ENCODE data around the gene STK32C. TPM values are rescaled to one million over a fixed set of nuclear protein-coding genes. Genes with fewer than 3 reads are reported as not detected.
"Not testable (repeated sequence)": the region's sequence is repeated elsewhere in the genome, so short reads cannot be mapped to it uniquely, and the experiment has no call there.

STK32C gene
- total RNA-seq, 4 donors from 2014 or later, result 9.4 to 18.1 (median 16.2) TPM

DNA sequence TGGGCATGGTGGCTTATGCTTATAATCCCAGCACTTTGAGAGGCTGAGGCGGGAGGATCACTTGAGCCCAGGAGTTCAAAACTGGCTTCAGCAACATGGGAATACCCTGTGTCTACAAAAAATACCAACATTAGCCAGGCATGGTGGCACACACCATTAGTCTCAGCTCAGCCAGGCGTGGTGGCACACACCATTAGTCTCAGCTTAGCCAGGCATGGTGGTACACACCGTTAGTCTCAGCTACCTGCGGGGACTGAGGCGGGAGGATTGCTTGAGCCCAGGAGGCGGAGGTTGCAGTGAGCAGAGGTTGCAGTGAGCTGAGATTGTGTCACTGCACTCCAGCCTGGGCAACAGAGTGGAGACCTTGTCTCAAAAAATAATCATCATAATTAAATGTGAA is 33.3 kb upstream of the STK32C start:
- no peak overlapping the region for H3K4me3 ChIP-seq
- H3K36me3 ChIP-seq, result peaks cover 0 to 60% (median 0%) of the 10 kb centered on the region in 3 donors
- 93 to 95% methylated on average over 6 of the region's 6 CpGs for WGBS, 2 donors
- no peaks in the 10 kb centered on the region for H3K27me3 ChIP-seq
- TF ChIP-seq POLR2A (IDR thresholded peaks at IDR 0.05), result no peak
- no peak for TF ChIP-seq EP300 (IDR thresholded peaks at IDR 0.05)
- TF ChIP-seq, protein P1, sequence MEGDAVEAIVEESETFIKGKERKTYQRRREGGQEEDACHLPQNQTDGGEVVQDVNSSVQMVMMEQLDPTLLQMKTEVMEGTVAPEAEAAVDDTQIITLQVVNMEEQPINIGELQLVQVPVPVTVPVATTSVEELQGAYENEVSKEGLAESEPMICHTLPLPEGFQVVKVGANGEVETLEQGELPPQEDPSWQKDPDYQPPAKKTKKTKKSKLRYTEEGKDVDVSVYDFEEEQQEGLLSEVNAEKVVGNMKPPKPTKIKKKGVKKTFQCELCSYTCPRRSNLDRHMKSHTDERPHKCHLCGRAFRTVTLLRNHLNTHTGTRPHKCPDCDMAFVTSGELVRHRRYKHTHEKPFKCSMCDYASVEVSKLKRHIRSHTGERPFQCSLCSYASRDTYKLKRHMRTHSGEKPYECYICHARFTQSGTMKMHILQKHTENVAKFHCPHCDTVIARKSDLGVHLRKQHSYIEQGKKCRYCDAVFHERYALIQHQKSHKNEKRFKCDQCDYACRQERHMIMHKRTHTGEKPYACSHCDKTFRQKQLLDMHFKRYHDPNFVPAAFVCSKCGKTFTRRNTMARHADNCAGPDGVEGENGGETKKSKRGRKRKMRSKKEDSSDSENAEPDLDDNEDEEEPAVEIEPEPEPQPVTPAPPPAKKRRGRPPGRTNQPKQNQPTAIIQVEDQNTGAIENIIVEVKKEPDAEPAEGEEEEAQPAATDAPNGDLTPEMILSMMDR (IDR thresholded peaks at IDR 0.05), result no peak
- peaks cover 0 to 4% (median 0%) of the 10 kb centered on the region in 4 donors for H3K9me3 ChIP-seq
- no peak overlapping the region for H3K27ac ChIP-seq
- DNase-seq (ENCODE audit: low spot score in 2 of 2), result no peak
- peaks cover 0 to 5% (median 0%) of the 10 kb centered on the region in 4 donors for H3K4me1 ChIP-seq

DNA sequence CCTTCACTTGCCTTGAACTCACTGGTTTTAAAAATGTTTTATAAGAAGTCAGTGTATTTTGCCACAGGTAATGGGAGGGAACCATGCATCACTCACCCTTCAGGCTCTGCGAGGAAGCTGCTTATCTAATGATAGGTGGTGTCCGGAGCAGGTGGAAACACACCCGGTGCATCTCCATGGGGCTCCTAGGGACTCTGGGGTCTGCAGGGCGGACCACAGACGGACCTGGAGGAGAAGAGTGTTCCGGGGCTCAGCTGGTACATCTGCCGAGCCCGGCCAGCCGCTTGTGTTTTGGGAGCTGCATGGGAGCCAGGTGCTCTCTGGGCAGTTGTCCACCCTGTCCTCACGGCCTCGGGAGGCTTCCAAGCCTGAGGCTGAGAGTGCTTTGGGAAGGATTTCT is 31.5 kb upstream of the STK32C start:
- Histone ChIP-seq H3K27ac (no peak overlapping the region), H3K4me1 (peaks cover 0 to 5% (median 0%) of the 10 kb centered on the region in 4 donors), H3K4me3 (no peak overlapping the region), H3K27me3 (no peaks in the 10 kb centered on the region), H3K36me3 (peaks cover 0 to 54% (median 0%) of the 10 kb centered on the region in 3 donors), H3K9me3 (peaks cover 0 to 4% (median 0%) of the 10 kb centered on the region in 4 donors)
- TF ChIP-seq POLR2A (IDR thresholded peaks at IDR 0.05), result no peak
- TF ChIP-seq EP300 (IDR thresholded peaks at IDR 0.05), result no peak
- TF ChIP-seq, protein P1 (IDR thresholded peaks at IDR 0.05), result no peak
- 91 to 93% methylated on average over 11 of the region's 11 CpGs for WGBS, 2 donors
- DNase-seq (ENCODE audit: low spot score in 2 of 2), result no peak

DNA sequence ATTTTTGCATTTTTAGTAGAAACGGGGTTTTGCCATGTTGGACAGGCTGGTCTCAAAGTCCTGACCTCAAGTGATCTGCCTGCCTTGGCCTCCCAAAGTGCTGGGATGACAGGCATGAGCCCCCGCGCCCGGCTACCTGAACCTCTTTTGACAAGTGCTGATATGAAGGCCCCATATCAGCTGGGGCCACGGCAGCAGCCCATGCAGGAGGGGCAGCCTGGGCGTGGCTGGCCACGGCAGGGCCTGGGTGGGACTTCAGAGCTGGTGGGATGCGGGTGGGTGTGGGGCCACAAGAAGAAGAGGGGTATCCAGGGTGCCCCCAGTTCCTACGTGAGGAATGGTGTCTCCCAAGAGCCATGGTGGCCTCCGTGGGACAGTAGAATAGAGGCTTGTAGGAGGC is 31.1 kb upstream of the STK32C start:
- Histone ChIP-seq H3K9me3 (peaks cover 0 to 4% (median 0%) of the 10 kb centered on the region in 4 donors), H3K27me3 (no peaks in the 10 kb centered on the region), H3K4me3 (no peak overlapping the region), H3K4me1 (peaks cover 0 to 5% (median 0%) of the 10 kb centered on the region in 4 donors), H3K27ac (no peak overlapping the region), H3K36me3 (peaks cover 0 to 56% (median 0%) of the 10 kb centered on the region in 3 donors)
- 83 to 93% methylated on average over 9 to 10 of the region's 10 CpGs for WGBS, 2 donors
- no peak for DNase-seq (ENCODE audit: low spot score in 2 of 2)
- TF ChIP-seq, protein P1 (IDR thresholded peaks at IDR 0.05), result no peak
- TF ChIP-seq EP300 (IDR thresholded peaks at IDR 0.05) (no peak), POLR2A (IDR thresholded peaks at IDR 0.05) (no peak)

DNA sequence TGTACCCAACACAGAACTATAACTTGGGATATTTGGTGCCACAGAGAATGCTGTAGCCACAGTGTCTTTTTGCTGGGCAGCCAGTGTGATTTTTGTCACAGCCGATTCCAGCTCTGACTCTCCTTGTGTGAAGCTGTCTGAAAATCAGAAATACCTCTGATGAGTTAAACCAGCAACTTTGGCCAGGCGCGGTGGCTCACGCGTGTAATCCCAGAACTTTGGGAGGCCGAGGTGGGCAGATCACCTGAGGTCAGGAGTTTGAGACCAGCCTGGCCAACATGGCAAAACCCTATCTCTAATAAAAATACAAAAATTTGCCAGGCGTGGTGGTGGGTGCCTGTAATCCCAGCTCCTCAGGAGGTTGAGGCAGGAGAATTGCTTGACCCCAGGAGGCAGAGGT is 30.1 kb upstream of the STK32C start:
- Histone ChIP-seq H3K27ac (peak overlapping the region in 1 of 4 donors; percentile 78), H3K36me3 (peaks cover 0 to 47% (median 0%) of the 10 kb centered on the region in 3 donors)
- H3K9me3 ChIP-seq; H3K4me1 ChIP-seq; DNase-seq (ENCODE audit: low spot score in 2 of 2); H3K27me3 ChIP-seq; H3K4me3 ChIP-seq: not testable (repeated sequence)
- WGBS, 2 donors, result 92 to 94% methylated on average over 7 of the region's 7 CpGs

DNA sequence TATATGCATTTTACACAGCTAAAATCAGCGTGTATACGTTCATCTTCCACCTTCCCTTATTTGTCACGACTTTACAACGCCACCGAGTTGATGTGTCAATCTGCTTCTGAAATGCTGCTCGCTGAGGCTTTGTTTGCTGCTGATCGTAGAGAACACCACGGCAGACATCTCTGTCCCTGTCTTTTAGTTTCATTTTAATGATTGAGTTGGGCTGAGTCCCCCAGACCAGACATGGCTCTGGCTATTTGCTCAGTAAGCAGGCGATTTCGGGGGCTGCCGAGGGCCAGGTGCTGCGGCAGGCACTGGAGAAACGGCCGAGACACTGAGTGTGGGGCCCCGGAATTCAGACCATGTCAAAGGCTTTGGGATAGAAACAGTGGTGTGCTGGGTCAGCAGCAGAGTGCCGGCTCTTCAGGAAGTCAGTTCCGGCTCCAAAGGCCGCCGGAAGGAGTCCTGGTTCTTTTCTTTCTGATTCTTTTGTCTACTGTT is 29.2 kb upstream of the STK32C start:
- peak overlapping the region in 3 of 4 donors; percentile 11 to 78 (median 69) for H3K27ac ChIP-seq
- TF ChIP-seq, protein P1 (IDR thresholded peaks at IDR 0.05), result no peak
- TF ChIP-seq EP300 (IDR thresholded peaks at IDR 0.05) (no peak), POLR2A (IDR thresholded peaks at IDR 0.05) (no peak)
- peak overlapping the region in 3 of 4 donors; percentile 22 to 43 (median 34) for H3K4me3 ChIP-seq
- H3K36me3 ChIP-seq, result peaks cover 0 to 38% (median 0%) of the 10 kb centered on the region in 3 donors
- H3K9me3 ChIP-seq, result no peaks in the 10 kb centered on the region
- 55 to 56% methylated on average over 19 of the region's 19 CpGs for WGBS, 2 donors
- no peak for DNase-seq (ENCODE audit: low spot score in 2 of 2)
- H3K4me1 ChIP-seq, result peaks cover 0 to 14% (median 5%) of the 10 kb centered on the region in 4 donors
- H3K27me3 ChIP-seq, result no peaks in the 10 kb centered on the region

Data from tibial nerve (tissue), 4 donors.